Stimulated activated CD4-positive, alpha-beta T cell treated with anti-CD3 and anti-CD28 coated beads, Interleukin-4, amount 100 ng/mL, for 1 hour (primary cell): ENCODE results near the gene YJU2.
A peak's percentile ranks its signal among the peaks of the same experiment; 100 is the strongest.

Experiments used
- DNase-seq: peaks from one replicate; pipeline ENCODE4 v3.0.0-alpha.2; 2020

The YJU2 gene

GRCh38 chr19:4301590-4302242, 54.8 kb downstream of the YJU2 start:
- no peak for DNase-seq

- no peak for DNase-seq
Observed at GRCh38 chr19:4302243-4302640, 55.4 kb downstream of the YJU2 start, which contains the start of gene TMIGD2. TMIGD2 (minus strand) TSS chr19:4302389; CDS start chr19:4302385, 4 bp downstream.

GRCh38 chr19:4303819-4304537, 57.1 kb downstream of the YJU2 start:
- DNase-seq: no peak

GRCh38 chr19:4304538-4305256, 57.8 kb downstream of the YJU2 start, which contains the start of gene FSD1:
FSD1 (plus strand) TSS chr19:4304598; CDS start chr19:4304747, 149 bp downstream.
- peak; percentile 74 for DNase-seq

GRCh38 chr19:4305257-4305612, 58.4 kb downstream of the YJU2 start:
- DNase-seq: no peak

GRCh38 chr19:4305659-4306058, 58.8 kb downstream of the YJU2 start:
- no peak for DNase-seq

- DNase-seq: no peak
Observed at GRCh38 chr19:4310247-4311121, 63.6 kb downstream of the YJU2 start.

GRCh38 chr19:4313847-4314490, 67.1 kb downstream of the YJU2 start:
- no peak for DNase-seq

GRCh38 chr19:4316956-4317355, 70.1 kb downstream of the YJU2 start:
- no peak for DNase-seq

GRCh38 chr19:4318460-4318859, 71.6 kb downstream of the YJU2 start:
- DNase-seq: no peak
